ENCODE data around the gene PIM2.

The PIM2 gene

GRCh38 chrX:48918643-48919340 lies at the start of gene PIM2:
Gene PIM2 (minus strand): TSS chrX:48919024. CDS start chrX:48918834, 190 bp downstream.
- no peak for DNase-seq

GRCh38 chrX:48968377-48968776 lies 49.6 kb upstream of the PIM2 start:
- no peak for DNase-seq

- no peak for DNase-seq
These were observed 48.2 kb upstream of the PIM2 start for GRCh38 chrX:48966796-48967579.

DNA sequence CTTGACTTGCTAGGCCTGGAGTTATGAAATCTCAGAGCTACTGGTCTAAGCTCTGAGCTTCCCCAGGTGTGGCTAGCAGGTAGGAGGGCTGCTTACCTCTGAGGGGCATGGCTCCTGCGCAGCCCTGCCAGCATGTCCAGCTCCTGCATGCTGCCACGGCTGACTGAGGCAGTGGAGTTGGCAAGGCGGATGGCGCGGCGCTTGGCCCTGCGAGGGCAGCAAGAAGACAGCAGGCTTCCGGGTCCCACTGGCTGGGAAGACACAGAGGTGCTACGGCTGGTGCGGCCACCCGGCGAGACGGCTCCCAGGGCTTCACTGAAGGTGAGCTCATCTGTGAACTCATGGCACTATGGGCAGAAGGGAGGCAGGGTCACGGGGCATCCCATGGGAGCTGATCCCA lies 47.1 kb upstream of the PIM2 start:
- DNase-seq = no peak

DNA sequence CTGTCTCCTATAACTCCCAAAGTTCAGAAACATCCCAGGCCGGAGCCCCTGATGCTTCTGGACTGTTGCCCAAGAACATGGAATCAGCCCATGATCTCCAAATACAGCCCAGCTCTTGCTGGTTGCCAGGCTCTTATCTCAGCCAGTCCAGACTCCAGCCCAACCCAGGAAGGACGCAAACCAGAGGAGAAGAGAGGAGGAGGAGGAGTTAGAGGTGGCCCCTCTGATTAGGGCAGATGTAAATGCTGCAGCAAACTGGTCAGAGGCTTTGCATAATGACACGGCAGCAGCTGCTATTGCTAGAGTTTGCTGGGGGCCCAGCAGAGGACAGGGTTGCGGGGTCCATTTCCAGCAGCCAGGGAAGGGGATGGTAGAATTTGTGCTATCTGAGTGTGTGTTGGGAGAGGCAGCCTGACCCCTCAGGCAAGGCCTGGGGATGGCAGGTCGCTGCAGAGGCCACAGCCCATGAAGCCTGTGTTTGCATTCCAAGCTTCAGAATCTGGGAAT lies 42.8 kb upstream of the PIM2 start:
- no peak for DNase-seq

- no peak for DNase-seq
These were observed 41.5 kb upstream of the PIM2 start for GRCh38 chrX:48960291-48960690.

DNA sequence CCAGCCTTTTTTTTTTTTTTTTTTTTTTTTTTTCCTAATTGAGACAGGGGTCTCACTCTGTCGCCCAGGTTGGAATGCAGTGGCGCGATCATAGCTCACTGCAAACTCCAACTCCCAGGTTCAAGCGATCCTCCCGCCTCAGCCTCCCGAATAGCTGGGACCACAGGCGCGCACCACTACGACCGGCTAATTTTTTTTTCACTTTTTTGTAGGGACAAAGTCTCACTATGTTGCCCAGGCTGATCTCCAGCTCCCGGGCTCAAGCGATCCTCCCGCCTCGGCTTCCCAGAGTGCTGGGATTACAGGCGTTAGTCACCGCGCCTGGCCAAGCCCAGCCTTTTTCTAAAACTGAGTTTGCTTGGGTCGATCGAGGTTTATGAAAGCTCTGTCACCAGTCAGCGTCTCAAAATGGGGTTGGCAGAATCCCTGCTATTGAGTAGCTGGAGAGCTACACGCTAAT lies 39.8 kb upstream of the PIM2 start:
- no peak for DNase-seq

GRCh38 chrX:48957827-48958634 lies 39.2 kb upstream of the PIM2 start:
- DNase-seq = no peak

DNA sequence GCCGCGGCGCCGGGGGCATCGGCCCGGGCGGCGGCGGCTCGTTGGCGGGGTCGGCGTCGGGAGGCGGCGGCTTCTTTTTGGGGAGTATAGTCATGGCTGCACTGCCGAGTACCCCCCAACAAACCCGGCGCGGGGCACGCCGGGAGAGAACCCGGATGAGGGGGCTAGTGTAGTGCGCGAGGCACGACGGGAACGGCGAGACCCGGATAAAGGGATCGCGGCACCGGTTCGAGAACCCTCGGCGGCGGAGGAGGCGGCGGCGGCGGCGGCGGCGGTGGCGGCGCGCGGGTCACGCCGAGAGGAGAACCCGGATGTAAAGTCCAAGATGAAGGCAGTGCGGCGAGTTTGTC lies 38.6 kb upstream of the PIM2 start, which contains the start of gene OTUD5:
Gene OTUD5 (minus strand): TSS at position 131 of the 350 bp plus-strand sequence. CDS start 37 bp downstream, at position 94.
- no peak for DNase-seq

DNA sequence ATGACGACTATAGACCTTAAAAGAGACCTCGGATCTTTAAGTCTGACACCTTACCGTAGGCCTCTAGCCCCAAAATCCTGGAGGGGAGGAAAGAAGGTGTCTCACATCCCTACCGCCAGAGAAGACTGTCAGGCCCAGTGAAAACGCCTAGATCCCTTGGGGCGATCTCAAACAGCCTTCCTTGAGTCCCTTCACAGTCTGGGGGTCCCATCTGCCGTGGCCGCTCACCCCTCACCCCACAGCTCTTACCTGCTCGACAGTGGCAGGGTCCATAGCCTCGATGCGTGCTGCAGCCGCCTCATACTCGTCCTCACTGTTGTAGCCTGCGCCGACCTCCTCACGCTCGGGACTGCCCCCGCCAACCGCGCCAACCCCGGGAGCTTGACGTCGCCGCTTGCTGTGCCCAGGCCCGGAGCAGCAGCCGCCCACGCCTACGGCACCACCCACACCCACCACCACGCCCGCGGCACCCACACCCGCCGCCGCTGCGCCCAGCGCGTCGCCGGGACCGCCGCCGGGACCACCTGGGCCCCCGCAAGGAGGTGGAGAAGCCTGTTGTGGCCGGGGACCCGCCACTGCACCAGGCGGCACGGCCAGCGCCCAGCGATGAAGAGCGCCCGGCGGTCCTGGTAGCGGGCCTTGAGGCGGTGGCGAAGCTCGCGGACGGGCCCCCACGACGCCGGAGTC lies 38.0 kb upstream of the PIM2 start:
- DNase-seq = no peak

- DNase-seq = no peak
These were observed 29.8 kb upstream of the PIM2 start for GRCh38 chrX:48948589-48948988.

DNA sequence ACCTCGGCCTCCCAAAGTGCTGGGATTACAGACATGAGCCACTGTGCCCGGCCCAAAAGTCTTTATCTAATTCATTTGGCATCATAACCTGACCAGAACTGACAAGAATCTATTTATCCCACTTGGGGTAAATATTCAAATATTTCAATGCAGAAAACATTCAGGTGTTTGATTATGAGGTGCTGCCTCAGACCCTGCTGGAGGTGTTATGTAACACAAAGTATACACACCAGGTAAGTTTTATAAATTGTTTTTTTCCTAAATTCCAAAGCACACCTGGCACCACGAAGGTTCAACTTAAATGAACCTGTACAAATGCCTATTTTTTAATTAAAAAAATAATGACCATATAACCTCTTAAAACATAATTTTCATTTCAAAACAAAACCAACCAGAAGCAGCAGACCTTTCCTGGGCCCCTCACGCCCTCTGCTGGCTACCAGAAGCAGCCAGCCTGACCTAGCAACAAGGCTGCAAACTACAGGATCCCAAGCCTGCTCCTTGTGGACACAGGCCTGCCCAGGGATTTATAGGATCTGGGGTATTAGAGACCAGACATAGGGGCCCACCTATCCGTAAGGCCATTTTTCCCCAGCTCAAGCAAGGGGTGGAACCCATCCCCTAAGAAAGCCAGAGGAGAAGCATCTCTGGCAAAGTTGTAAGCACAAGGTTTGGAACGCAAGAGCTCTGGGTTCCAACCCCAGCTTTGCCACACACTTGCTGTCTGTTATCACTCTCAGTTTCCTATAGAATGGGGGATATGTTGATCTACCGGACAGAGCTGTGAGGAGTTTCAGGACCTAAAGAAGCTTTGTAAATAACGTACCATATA lies 26.9 kb upstream of the PIM2 start:
- DNase-seq = no peak

GRCh38 chrX:48942895-48943294 lies 24.1 kb upstream of the PIM2 start:
- DNase-seq = no peak

DNA sequence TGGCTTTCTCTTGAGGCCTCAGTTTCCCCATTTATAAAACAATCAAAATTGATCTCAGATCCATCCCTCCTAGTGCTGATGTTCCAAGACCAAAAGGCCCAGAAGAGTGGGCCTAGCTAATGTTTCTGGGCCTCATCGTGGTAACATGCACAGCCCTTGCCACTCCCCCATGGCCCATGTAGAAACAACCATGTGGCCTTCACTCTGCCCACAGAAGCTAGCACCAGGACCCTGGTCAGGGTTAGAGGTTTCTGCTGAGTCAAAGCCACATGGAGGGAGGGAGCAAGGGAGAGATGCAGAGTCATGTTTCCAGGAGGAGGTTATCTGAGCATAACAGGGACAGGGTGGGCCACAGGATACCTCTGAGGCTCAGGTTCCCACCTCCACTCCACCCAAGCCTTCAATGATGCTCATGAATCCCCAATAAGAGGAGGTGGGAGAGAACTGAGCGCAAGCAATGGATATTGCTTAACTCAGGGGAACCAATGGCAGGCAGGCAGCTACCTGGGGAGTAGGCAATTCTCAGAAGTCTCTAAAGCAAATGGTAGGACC lies 21.7 kb upstream of the PIM2 start:
- no peak for DNase-seq

DNA sequence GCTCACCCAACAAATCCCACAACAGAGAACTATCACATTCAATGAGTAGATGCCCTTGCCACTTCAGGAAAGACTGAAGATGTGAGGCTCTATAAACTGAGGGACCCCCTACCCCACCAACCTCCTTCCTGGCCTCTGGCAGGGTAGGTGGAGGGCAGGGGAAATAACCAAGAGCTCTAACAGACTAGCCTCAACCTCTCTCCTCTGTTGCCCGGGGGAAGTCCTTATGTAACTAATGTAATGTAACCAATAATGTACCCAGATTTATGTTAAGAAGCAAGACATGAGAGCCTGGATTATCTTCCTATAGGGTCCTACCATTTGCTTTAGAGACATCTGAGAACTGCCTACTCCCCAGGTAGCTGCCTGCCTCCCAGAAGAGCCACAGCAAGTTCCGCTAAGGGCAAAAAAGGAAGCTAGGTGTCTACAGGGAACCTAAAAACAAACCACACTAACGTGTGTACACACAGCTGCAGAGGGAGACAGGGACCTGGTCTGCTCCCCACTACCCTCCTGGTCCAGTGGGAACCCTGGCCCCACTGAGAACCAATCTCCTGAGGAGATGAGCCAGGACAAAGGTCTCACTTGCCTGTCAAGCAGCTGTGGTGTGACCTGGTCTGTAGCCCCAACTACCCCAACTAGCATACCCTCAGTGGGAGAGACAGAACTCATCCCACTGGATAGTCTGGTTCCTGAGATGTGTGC lies 20.9 kb upstream of the PIM2 start:
- DNase-seq = no peak

- no peak for DNase-seq
These were observed 20.0 kb upstream of the PIM2 start for GRCh38 chrX:48938721-48939425.

DNA sequence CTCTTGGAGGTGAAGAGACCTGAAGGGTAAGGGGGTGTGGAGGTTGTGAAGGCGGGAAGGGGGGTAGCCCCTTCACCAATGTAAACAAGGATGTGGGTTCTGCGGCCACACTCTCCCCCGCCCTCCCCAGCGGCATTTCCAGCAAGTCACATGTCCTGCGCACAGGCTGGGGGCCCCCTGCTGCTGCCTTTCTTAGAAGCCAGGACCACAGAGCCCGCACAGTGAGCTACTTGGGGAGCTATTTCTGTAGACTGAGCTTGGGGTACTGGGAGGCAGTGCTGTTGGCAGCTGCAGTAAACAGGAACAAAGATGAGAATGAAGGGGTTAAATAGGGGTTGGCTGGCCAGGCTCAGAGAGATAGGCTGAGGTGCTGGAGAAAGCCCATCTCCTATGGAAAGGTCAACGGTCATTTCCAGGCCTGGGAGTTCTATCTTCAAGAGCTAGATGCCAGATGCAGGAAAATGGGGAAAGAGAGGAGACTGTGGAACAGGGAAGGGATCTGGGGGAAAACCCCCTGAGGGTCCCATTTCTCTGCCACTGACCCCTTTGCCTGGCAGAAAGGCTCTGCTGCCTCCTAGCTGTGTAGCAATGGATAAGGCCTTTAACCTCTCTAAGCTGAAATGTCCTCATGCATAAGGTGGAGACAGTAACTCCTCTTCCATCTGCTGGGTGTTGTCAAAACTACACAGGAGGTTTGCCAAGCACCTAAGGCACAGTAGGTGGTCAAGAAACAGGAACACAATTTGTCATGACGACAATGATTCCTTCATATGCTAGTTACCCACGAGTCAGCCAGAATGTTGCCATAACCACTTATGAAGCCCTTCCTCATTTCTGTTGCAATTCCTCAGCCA lies 18.5 kb upstream of the PIM2 start:
- DNase-seq = no peak

DNA sequence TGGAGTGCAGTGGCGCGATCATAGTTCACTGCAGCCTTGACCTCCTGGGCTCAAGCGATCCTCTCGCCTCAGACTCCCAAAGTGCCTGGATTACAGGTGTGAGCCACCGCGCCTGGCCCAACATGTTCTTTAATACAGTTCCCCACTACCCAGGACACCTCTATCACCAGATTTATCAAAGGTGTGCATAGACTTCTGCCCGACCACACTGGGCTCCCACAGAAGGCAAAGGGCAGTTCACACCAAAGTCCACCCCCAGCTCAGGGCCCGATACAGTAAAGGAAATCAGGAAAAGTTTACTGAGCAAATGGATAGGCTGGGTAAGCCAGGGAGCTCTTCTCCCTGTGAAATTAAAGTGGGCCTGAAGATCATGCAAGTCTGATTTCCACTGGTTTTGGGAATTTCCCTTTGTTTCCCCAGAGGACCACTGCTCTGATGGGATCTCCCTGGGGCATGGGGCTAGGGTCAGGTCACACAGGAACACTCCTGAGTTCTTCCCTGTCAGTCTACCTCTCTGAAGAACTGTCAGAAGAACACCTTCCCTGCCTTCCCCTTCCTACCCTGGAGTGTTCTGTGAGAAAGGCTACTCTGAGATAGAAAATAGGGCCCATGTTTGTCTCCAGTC lies 17.7 kb upstream of the PIM2 start:
- no peak for DNase-seq

GRCh38 chrX:48935301-48935670 lies 16.5 kb upstream of the PIM2 start:
- no peak for DNase-seq

Measured in cortex of kidney (tissue), 1 donor.